Vagina (tissue), 2 donors: ENCODE measurements around the gene CENPM.

Experiments
- CTCF ChIP-seq, 3 experiments: fragments of 450-650 bp in 2 of 3; fragments of 200-600 bp in 1 of 3; sonication (generic) in 1 of 3; IDR thresholded peaks; one replicate each; pipeline ENCODE4 v1.5.1; 2017 to 2019; ENCODE audit warnings: antibody characterized with exemption in 3 of 3, mild to moderate bottlenecking in 2 of 3, moderate library complexity in 2 of 3
- POLR2AphosphoS5 ChIP-seq, 2 donors: sonication (generic); formaldehyde crosslinking; IDR thresholded peaks; one replicate each; pipeline ENCODE4 v1.9.0; 2017; ENCODE audit warnings: antibody characterized with exemption in 2 of 2, mild to moderate bottlenecking in 2 of 2, low read depth in 1 of 2; ENCODE audit not compliant: insufficient read depth in 1 of 2

GRCh38 chr22:41915035-41915785 is 31.7 kb downstream of the CENPM start, which contains the start of gene SHISA8:
- TF ChIP-seq CTCF (IDR thresholded peaks at IDR 0.05) (no peak), POLR2AphosphoS5 (IDR thresholded peaks at IDR 0.05; ENCODE audit: insufficient read depth in 1 of 2, low read depth in 1 of 2) (no peak)
